Measurements from ENCODE around the gene KIF1B.
A peak's percentile ranks its signal among the peaks of the same experiment; 100 is the strongest.

KIF1B gene

GRCh38 chr1:10280439-10281350 lies 70.3 kb downstream of the KIF1B start:
- DNase-seq (ENCODE audit: low spot score): peak; percentile 23

GRCh38 chr1:10283318-10283984 lies 73.1 kb downstream of the KIF1B start:
- no peak for DNase-seq (ENCODE audit: low spot score)

- DNase-seq (ENCODE audit: low spot score): peak; percentile 21
Observed at GRCh38 chr1:10286244-10286643, 75.9 kb downstream of the KIF1B start.

- no peak for DNase-seq (ENCODE audit: low spot score)
Observed at GRCh38 chr1:10287023-10287645, 76.8 kb downstream of the KIF1B start.

DNA sequence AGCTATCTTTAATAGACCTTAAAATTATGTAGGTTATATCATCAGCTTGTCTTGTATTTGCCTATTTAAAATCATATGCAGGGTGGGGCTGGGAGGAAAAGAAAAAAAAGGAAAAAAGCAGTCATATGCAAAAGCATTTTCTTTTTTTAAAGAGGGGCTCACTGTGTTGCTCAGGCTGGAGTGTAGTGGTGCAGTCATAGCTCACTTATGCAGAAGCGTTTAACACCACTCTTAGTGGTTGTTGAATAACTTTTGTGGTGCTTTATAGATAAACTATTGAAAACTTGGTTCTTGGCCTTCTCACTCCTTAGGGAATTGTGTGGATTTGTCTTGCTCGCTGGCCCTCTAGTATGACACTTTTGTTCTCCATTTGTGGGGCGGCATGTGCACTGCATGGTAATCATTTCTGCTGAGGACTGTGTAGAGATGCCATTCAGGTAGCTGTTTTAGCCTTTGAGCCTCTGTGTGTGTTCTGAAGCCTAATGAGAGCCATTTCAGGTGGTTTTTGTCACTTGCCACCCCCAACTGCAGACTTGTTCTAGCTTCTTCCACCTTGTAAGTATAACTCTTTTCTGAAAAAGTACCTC lies 77.8 kb downstream of the KIF1B start:
- no peak for DNase-seq (ENCODE audit: low spot score)

DNA sequence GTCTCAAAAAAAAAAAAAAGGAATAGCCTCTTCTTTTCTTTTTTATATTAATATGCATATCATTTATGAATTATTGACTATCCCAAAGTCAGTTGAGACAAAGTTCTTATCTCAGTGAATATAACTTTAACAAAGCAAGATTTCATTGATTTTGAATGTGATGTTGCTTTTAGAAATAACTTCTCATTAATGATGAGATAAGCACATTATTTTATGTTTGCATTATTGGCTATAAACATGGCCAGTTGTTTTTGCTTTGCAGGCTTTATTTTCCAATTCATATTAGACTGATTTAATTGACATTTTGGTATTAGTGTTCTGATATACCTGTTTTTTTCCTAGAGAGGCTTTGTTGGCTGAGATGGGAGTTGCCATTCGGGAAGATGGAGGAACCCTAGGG lies 81.3 kb downstream of the KIF1B start:
- no peak for DNase-seq (ENCODE audit: low spot score)

- DNase-seq (ENCODE audit: low spot score): no peak
Observed at GRCh38 chr1:10292188-10292587, 81.8 kb downstream of the KIF1B start.

- DNase-seq (ENCODE audit: low spot score): no peak
Observed at GRCh38 chr1:10295481-10296085, 85.2 kb downstream of the KIF1B start.

- no peak for DNase-seq (ENCODE audit: low spot score)
Observed at GRCh38 chr1:10299151-10299550, 88.8 kb downstream of the KIF1B start.

DNA sequence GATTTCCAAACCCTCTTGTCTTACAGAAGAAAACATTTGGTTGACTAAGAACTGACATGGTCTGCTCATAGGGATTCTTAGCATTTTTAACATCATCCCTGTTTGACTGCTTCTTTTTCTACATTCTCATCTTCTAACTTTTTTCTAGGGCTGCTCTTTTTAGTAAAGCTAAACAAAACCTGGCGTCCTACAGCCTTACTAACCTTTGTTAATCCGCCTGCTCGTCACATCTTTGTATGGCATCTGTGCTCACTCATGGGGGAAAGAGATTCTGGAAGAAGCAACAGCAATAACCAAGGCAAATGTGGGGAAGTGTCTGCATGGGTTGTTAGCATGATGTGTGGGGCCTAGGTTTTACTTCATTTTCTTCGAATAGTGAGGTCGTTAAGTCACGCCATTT lies 92.0 kb downstream of the KIF1B start:
- no peak for DNase-seq (ENCODE audit: low spot score)

DNA sequence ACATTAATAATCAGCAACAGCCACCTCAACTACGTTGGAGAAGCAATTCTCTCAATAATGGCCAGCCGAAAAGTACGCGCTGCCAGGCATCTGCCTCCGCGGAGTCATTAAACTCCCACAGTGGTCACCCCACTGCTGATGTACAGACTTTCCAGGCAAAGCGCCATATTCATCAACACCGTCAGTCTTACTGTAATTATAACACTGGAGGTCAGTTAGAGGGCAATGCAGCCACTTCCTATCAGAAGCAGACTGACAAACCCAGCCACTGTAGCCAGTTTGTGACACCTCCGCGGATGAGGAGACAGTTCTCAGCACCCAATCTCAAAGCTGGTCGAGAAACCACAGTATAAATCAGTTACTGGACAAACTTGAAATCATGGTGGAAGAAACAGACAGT lies 93.9 kb downstream of the KIF1B start:
- DNase-seq (ENCODE audit: low spot score): no peak

- no peak for DNase-seq (ENCODE audit: low spot score)
Observed at GRCh38 chr1:10306435-10306834, 96.1 kb downstream of the KIF1B start.

DNA sequence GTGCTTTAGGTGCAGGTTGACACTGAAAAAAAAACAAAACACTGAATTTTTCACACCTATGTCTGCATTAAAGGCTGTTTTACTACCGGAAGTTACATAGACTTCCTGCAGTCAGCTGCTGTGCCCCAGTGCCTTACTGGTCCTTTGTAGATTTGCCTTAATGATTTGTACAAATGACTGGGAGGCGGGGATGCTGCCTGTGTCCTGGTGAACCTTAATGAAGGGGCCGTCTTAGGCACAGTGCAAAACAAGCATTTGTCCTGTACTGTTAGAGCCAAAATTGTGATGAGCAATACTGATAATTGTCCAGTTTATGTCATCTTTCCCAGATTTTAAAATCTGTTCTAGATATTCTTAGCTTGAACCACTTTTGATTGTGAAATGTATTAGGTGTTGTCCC lies 97.6 kb downstream of the KIF1B start:
- no peak for DNase-seq (ENCODE audit: low spot score)

DNA sequence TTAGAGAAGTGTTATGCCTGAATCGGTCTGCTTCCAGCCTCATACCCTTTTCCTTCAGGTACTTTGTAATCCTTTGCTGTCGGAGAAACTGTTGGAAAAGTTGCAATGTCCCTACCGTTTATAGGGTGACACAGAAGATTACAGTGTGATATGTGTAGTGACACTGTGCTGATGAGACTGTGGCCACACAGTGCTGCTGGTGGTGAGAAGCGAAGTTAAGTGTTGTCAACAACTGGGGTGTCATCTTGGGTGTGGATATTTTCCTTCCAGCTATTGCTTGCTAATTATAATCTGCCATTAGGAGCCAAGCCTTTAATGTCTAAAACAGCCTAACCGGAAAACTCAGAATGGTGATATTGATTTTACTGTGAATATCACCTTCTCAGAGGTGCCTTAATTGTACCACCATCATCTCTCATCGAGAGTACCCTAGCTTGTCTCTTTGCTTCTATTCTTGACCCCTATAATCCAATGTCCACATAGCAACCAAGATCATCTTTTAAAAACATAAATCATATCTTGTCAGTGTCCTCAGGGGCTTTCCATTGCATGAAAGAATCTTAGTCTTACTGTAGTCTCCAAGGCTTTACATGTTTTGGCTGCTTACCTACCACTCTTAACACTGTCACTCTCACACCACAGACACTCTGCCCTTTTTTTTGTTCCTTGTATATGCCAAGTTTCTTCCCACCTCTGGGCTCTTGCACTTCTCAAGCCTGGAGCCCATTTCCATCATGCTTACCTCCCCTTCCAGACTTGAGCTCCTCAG lies 99.1 kb downstream of the KIF1B start:
- DNase-seq (ENCODE audit: low spot score): no peak

DNA sequence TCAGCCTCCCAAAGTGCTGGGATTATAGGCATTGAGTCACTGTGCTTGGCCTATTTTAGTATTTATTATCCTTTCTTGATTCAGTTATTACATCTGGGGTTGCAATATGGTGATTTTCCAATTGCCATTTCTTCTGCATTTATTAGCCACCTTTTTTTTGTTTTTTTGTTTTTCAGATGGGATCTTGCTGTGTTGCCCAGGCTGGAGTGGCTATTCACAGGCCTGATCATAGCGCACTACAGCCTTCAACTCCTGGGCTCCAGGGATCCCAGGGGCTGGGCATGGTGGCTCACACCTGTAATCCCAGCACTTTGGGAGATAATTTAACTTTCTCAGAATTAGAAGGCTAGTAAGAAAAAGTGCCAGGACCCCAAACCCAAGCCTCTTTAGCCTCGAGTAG lies 106.4 kb downstream of the KIF1B start:
- no peak for DNase-seq (ENCODE audit: low spot score)

- DNase-seq (ENCODE audit: low spot score): no peak
Observed at GRCh38 chr1:10319750-10320149, 109.4 kb downstream of the KIF1B start.

GRCh38 chr1:10320336-10320735 lies 110.0 kb downstream of the KIF1B start:
- DNase-seq (ENCODE audit: low spot score): no peak

GRCh38 chr1:10322821-10323220 lies 112.5 kb downstream of the KIF1B start:
- no peak for DNase-seq (ENCODE audit: low spot score)

- no peak for DNase-seq (ENCODE audit: low spot score)
Observed at GRCh38 chr1:10324627-10325026, 114.3 kb downstream of the KIF1B start.

- DNase-seq (ENCODE audit: low spot score): no peak
Observed at GRCh38 chr1:10325521-10325920, 115.2 kb downstream of the KIF1B start.

DNA sequence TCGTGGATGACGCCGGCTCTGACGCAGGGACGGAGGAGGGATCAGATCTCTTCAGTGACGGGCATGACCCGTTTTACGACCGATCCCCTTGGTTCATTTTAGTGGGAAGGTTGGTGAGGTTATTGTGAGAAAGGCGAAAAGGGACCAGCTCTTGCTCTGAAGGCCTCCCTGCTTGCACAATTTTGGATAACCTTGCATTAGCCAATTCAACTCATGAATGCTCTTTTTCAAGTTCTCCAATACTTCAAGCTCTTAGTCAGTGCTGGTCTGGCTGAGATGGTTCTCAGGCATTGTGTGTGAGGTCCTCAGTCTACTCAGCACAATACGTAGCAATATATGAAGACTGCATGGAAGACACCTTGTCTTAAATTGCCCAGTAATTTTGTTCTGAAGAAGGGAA lies 115.9 kb downstream of the KIF1B start:
- DNase-seq (ENCODE audit: low spot score): no peak
